GM21381 (cell line): ENCODE measurements around the gene RABEP1.

Experiments used
- ATAC-seq: cut with Tn5 transposase; IDR thresholded peaks from one replicate; pipeline ENCODE4 v1.9.1; 2021; ENCODE audit warnings: mild to moderate bottlenecking, moderate library complexity; ENCODE audit not compliant: unreplicated experiment

RABEP1 gene

DNA sequence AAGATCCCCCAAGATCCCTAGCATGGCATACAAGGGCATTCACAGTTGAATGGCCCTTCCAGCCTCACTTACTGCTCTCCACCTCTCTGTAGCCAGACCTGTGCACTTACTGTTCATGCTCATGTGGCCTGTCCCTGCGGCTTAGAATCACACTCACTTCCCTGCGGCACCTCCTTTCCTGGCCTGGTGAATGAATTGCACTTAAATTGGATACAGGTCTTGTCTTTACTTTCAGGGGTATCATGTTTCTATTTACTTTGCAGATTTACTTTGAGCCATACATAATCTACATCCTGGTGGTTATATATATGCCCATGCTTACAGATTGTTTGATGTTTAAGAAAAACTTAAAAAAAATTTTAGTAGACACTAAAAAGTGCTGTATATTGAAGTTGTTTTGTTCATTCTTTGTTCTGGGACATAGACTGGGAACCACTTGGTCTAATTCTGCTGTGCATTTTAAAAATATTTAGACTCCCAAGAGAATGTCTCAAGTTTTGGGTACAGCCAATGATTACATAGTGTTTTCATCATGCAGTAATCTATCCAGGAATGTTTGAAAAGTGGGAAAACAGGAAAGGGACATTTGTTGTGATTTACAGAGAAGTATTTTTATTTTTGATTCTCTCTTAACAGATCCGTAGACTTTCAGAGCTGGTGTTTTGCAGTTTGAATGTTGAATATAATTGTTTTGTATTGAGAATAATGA is 73.5 kb downstream of the RABEP1 start:
- no peak for ATAC-seq

DNA sequence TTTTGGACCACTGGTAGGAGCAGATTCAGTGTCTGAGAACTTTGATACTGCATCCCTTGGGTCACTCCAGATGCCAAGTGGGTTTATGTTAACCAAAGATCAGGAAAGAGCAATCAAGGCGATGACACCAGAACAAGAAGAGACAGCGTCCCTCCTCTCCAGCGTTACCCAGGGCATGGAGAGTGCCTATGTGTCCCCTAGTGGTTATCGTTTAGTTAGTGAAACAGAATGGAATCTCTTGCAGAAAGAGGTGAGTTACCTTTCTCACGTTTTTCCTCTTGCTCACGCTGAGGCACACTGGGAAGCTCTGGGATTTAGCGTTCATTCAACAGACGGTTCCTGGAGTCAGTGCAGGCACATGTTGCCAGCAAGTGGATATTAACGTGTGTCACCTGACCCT is 79.3 kb downstream of the RABEP1 start:
- no peak for ATAC-seq

DNA sequence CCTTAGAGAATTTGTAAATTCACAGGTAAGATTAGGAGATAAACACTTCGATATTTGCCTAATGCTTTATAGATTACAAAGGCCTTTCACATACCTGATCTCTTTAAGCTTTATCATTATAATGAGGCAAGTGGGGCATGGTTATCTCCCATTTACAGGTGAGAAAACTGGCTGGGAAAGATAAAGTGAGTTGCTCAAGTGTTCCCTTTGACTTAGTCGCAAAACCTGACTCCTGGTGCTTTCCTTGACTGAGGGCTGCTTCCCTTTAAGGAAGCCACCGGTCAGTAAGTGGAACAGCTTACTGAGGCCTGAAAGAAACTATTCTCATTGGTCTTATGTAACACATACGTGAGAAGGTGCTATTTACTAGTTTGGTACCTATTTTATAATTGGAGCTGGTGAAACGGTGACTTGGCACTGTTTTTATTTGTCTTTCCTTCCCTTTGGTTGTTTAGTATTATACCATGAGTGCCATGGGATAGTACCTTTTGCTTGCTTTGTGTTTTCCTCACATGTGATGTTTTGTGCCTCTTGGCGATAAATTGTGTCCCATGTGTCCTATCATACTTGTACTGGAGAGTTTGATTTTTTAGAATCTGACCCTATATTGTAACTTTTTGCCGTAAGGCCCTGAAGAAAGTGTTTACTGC is 80.2 kb downstream of the RABEP1 start:
- no peak for ATAC-seq

DNA sequence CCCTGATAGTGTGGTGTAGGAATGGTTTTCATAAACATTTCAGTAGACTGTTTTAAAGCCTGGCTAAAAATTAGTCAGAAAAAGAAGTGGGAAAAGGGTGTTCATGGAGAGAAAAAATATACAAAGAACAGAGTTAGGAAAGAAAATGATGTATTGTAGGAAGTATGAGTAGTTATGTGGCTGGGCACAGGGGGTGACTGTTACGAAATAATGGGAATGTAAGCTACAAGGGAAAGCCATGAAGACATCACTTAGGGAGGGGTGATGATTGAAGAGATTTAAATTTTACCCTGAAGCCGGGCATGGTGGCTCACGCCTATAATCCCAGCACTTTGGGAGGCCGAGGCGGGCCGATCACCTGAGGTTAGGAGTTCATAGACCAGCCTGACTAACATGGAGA is 82.1 kb downstream of the RABEP1 start:
- no peak for ATAC-seq

DNA sequence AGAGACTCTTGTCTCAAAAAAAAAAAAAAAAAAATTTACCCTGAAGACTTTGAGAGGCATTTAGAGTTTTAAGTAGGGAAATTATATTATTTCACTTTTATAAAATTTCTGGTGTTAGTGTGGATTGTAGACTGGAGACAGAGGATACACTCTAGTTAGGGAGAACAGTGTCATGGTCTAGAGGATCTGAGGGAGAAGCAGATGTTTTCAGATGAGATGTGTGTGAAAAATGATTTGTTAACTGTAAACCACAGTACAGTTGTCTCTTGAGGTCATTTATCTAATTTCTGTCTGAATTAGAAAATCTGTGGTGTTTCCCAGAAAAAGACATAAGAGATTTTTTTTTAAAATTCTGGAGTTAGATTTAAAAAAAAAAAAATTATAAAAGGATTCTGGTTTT is 82.6 kb downstream of the RABEP1 start:
- ATAC-seq: no peak

DNA sequence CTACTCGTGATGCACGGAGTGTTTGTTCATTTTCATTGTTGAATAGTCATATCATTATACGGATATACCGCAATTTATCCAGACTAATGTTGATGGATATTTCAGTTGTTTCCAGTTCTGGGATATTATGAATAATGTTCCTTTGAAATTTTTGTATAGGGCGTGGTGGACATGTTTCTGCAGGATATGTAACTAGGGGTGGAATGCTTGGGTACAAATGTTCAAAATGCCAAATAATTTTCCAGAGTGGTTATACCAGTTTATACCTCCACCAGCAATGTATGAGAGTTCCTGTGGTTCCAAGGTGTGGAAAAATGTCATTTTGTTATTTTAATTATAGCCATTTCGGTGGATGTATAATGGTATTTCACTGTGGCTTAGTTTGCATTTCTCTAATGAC is 83.7 kb downstream of the RABEP1 start:
- ATAC-seq: no peak

DNA sequence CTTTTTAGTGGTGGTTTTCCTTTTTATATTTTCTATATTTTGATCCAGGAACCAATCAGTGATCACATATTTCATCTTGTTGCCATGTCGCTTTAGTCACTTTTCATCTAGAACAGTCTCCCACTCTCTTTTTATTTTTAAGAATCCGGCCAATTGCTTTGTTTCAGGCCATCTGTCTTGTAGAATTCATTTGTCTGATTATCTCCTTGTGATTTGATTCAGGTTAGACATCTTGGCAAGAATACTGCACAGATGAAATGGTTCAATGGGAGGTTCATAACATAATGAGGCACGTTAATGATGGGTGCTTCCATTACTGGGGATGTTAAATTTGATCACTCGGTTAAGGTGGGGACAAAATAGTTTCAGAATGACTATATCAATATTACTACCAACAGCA is 88.3 kb downstream of the RABEP1 start:
- no peak for ATAC-seq

DNA sequence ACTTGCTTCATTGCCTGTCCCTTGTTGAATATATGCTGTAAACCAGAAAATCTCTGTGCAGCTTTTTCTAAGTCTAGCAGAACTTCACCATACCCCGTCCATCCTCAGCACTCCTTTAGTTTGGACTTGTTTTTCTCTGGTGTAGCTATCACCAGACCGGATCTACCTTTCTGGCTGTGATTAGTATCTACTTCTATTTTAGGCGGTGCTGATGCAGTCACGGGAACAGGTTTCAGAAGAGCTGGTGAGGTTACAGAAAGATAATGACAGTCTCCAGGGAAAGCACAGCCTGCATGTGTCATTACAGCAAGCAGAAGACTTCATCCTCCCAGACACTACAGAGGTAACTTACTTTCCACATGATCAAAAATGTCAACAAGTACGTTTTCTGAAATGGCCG is 91.0 kb downstream of the RABEP1 start:
- ATAC-seq: no peak

DNA sequence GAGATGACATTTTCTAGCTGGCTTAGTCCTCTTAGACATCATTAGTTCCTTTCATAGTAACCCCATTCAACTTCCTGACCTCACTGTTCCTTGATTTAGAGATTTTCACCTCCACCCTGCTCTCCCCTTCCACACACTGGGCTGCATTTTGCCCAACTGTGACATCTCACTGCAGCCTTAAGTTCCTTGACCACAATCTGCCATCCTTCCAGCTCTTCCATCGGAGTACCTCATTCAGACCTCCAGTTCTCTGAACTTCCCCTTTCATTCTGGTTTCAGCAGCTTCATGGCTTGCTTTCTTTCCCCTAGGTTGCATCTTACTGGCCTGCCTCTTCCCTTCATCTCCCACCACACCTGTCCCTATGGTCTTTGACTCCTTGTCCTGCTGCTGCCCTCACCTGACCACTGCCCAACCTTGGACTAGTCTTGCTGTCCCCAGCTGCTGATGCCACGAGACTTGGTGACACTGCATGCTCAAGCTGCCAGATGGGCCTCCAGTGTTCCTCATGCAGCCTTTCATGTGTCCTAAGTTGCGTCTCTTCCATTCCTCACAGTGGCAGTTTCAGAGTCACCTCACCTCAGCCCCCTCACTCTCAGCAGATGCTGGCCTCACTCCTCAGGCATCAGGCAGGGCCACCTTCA is 96.6 kb downstream of the RABEP1 start:
- no peak for ATAC-seq

DNA sequence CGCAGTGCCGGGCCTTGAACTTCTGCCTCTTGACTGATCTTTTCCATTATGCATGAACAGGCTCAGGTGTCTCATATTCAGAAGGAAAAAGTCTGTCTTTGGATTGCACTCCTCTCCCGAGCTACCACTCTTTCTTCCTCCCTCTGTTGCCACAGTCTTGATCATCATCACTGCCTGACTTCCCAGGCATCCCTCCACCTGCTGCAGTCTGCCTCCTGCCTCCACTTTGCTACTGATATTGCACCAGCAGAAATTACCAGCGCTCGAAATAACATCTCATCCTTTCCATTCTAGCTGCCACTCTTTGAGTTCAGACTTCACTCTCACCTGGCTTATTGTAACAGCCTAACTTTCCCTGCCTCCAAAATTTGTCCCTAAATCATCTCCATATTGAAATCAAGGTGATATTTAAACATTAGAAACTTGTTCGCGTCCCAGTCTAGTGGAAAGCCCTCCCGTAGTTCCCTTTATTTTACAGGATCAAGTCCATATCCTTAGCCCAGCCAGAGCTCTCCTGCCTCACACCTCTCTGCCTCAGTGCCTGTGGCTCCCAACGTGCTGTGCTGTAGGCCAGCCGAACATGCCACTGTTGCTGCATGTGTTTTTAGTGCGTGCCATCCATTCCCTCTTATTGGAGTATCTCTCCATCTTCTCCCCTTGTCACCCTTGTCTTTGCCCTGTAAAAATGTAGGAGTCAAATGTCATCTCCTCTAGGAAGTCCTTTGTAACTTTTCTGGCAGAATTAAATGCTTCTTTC is 97.4 kb downstream of the RABEP1 start:
- no peak for ATAC-seq

DNA sequence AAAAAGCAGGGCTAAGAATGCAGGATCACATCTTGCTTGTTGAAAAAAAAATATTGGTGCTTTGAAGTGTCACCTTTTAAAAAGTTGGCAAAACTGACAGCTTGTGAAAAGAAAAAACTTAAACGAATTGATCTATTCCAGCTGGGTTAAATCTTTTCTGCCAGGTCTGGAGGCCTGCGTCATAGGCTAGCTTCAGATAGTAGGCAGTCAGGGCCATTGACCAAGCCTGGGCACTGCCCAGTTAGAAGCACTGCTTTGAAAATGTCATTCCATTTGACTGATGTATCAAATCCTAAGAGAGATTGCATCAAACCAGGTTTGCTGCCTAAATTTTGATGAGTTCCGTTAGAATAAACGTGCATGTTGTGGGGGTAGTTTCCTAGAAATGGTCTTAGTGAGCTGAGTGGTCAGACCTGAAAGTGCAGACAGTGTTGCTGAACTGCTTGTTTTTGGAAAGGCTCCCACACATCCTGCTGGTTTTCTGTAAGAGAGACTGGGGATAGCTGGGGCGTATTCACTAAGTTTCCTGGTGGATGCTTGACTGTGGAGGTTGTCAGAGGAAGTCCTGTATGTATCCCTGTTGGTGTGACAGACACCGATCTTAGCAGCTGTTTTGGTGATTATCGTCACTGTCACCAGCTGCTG is 98.5 kb downstream of the RABEP1 start:
- ATAC-seq: no peak

DNA sequence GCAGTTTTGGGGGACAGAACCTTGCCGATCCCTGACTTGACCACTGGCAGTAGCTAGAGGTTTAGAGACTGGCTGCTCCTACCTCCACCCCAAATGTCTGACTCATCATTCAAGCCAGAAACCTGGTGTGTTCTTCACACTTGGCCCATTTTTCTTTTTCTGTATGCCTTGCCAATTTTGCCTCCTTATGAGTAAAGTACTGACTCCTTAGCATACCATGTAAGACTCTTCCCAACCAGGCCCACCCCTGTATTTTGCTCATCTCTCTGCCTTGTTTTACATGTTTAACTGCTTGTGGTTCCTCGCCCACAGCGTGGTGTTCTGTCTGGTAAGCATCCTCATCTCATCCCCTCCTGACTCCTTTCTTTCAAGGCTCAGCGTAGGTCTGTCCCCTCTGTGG is 99.5 kb downstream of the RABEP1 start:
- no peak for ATAC-seq

DNA sequence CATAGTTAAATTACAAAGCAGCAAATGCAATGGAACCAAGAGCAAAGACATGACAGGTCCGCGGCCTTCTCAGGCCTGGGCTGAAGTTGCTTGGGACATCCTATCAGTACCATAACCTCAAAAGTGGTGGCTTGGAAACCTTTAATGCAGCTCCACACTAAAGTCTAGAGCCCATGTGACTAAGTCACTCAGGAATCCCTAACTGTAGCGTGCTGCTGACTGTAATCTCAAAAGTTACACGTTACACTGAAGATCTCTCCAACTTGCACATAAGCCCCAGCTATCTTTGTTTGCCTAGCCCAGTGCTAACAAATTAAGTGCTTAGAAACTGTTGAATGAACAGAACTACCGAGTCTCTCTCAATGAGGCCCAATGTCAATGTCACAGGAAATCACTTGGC is 109.6 kb downstream of the RABEP1 start:
- ATAC-seq: no peak

DNA sequence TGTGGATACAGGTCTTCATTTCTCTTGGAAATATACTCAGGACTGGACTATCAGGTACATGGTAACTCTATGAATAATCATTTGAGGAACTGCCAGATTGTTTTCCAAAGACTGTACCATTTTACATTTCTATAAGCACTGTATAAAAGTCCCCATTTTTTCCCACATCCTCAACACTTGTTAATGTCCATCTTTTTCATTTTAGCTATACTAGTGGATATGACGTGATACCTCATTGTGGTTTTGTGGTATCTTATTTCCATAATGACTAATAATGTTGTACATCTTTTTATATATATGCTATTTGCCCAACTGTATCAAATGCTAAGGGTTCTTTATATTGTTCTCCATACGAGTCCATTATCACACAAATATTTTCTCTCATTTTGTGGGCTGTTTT is 114.5 kb downstream of the RABEP1 start:
- no peak for ATAC-seq

DNA sequence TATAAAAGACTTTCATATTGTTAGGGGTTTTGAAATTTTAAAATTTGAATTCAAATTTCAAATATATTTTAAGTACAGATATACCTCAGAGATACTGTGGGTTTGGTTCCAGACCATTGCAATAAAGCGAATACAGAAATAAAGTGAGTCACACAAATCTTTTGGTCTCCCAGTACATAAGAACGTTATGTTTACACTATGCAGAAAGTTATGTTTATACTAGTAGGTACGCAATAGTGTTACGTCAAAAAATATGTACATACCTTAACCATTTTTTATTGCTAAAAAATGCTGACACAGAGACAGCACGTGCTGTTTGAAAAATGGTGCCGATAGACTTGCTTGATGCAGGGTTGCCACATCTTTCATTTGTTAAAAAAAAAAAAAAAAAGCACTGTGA is 117.7 kb downstream of the RABEP1 start:
- no peak for ATAC-seq

DNA sequence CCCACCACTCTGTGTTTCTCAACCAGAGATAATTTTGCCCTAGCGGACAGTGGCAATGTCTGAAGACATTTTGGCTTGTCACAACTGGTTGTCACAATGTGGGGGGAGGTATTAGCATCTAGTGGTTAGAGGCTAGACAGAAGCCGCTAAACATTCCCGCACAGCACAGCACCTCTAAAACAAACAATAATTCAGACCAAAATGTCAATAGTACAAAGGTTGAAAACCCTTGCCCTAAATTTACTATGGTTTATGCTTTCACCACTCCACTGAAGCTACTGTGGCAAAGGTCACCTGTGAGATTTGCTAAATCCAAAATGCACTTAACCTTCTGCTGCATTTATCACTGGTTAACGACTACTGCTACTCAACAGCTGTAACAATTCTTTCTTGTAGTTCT is 123.3 kb downstream of the RABEP1 start:
- no peak for ATAC-seq

DNA sequence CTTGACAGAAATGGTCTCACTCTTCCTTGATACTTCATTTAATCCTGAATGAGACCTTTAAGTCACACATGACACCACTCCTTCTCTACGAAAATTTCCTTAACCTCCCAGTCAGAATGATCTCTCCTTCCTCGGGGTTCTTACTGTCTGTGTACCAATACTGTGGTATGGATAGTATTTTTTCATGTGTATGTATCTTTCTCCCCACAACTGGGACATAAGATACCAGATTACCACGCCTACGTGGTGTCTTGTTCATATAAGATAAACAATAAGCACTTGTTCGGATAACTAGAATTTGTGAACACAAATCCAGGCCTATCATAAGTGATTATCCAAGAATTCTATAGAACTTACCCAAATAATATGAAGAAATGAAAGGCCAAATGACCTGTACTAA is 126.1 kb downstream of the RABEP1 start:
- ATAC-seq: no peak

DNA sequence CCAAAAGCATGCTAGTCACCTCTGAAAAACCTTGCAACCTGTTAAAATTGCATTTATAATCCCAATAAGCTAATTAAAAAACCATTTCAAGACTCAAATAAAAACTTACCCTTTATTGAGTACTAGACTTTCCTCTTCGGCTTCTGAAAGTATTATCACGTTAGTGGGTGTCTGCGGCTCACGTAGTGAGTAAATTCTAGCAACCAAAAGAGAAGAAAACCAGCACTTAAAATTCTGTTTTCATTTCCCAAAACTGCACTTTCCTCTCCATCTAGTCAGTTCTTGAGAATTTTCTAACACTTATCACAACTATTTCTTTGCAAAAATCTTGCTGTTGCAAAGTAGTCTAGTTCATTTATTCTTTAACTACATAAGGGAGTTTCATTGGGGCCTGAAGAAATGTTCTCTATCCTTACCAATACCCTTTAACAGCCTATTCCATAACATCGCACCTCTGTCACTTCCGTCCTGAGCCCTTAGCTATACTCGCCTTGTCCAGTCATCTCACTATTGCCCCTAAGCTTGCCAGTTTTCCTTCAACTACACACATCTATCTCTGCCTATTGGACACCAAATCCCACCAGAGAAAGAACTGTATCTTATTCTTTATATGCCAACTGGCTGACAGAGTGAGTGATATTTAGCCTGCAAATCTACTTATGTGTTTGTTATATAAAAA is 128.6 kb downstream of the RABEP1 start:
- ATAC-seq: no peak

DNA sequence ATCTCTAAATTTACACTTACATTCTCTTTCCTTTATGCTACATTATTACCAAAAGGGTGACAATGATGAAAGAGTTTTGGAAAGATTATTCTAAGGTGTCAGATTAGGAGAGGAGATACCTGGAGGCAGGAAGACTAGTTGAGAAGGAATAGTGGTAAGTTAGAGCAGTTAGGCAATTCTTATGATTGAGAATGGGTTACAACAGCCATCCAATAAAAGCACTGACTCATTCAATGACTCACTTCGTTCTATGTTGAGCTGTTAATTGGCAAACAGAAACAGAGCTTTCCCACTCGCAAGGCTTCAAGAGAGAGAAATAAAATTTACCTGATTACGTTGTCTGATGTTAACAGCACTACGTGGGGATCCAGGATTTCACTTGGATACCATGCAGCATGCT is 131.6 kb downstream of the RABEP1 start:
- ATAC-seq: no peak

DNA sequence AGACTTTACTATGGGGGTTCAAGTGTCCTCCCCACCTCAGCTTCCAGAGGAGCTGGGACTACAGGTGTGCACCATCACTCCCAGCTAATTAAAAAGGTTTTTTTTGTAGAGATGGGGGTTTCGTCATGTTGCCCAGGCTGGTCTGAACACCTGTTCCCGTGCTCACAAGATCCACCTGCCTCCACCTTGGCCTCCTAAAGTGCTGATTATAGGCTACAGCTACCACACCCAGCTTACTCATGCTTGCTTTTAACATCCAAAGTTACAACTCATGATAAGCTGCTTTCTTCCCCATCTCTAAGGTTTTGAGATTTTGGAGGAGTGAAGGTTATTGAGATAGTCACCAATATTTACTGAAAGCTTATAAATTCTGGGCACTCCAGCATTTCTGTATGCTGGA is 134.8 kb downstream of the RABEP1 start:
- no peak for ATAC-seq
